Measurements from ENCODE around the gene TREM1. TPM values are rescaled to one million over a fixed set of nuclear protein-coding genes. Genes with fewer than 3 reads are reported as not detected.
"Not testable (repeated sequence)": the region's sequence is repeated elsewhere in the genome, so short reads cannot be mapped to it uniquely, and the experiment has no call there.

Gene TREM1
- total and polyA plus RNA-seq, 4 donors = 6.2 to 18.4 (median 6.5) TPM; not detected in 1

DNA sequence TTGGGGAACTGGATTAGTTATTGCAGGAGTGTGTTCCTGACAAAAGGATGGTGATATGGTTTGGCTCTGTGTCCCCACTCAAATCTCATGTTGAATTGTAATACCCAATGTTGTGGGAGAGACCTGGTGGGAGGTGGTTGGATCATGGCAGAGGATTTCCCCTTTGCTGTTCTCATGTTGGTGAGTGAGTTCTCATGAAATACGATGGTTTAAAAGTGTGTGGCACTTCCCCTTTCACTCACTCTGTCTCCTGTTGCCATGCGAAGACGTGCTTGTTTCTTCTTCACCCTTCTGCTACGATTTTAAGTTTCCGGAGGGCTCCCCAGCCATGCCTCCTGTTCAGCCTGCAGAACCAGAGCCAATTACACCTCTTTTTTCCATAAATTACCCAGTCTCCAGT lies 16.2 kb upstream of the TREM1 start:
- WGBS, 2 donors = 74% methylated on average over 5 of the region's 5 CpGs
- no peak overlapping the region for H3K4me3 ChIP-seq (ENCODE audit: low read length in 2 of 2)

DNA sequence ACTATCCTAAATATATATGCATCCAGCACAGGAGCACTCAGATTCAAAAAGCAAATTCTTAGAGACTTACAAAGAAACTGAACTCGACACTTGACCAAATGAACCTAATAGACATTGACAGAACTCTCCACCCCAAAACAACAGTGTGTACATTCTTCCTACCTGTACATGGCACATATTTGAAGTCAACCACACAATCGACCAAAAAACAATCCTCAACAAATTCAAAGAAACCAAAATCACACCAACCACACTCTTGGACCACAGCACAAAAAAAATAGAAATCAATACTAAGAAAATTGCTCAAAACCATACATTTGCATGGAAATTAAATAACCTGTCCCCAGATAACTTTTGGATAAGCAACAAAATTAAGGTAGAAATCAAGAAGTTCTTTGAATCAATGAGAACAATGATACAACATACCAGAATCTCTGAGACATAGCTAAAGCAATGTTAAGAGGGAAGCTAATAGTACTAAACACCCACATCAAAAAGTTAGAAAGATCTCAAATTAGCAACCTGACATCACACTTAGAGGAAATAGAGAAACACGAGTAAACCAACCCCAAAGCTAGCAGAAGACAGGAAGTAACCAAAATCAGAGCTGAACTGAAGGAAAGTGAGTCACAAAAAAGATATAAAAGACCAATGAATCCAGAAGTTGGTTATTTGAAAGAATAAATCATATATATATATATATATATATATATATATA lies 12.5 kb upstream of the TREM1 start:
- Histone ChIP-seq H3K9me3 (ENCODE audit: control insufficient read depth, low read length) (no peaks in the 10 kb centered on the region), H3K4me3 (ENCODE audit: low read length in 2 of 2) (no peak overlapping the region), H3K27me3 (ENCODE audit: control insufficient read depth in 1 of 2, insufficient read depth in 2 of 2, low read length in 1 of 2) (no peaks in the 10 kb centered on the region), H3K4me1 (ENCODE audit: control insufficient read depth in 1 of 2, insufficient read depth in 2 of 2, low read length in 2 of 2) (no peaks in the 10 kb centered on the region), H3K36me3 (ENCODE audit: control insufficient read depth in 1 of 2, insufficient read depth in 2 of 2, low read length in 1 of 2) (no peaks in the 10 kb centered on the region), H3K27ac (ENCODE audit: low read depth in 1 of 2, low read length in 2 of 2) (no peak overlapping the region)
- intact Hi-C loops (cut with DNase I) = no loop called here
- ATAC-seq (ENCODE audit: low FRiP score) = no peak
- 47 to 57% methylated on average over 3 of the region's 3 CpGs for WGBS, 2 donors
- DNase-seq = no peak

More for the DNA sequence above, 16.2 kb upstream of the TREM1 start:
- Histone ChIP-seq H3K36me3 (ENCODE audit: control insufficient read depth in 1 of 2, insufficient read depth in 2 of 2, low read length in 1 of 2) (no peaks in the 10 kb centered on the region), H3K27ac (ENCODE audit: low read depth in 1 of 2, low read length in 2 of 2) (no peak overlapping the region), H3K4me1 (ENCODE audit: control insufficient read depth in 1 of 2, insufficient read depth in 2 of 2, low read length in 2 of 2) (no peaks in the 10 kb centered on the region), H3K9me3 (ENCODE audit: control insufficient read depth, low read length) (no peaks in the 10 kb centered on the region), H3K27me3 (ENCODE audit: control insufficient read depth in 1 of 2, insufficient read depth in 2 of 2, low read length in 1 of 2) (no peaks in the 10 kb centered on the region)
- no peak for ATAC-seq (ENCODE audit: low FRiP score)
- intact Hi-C loops (cut with DNase I) = no loop called here
- DNase-seq = no peak

DNA sequence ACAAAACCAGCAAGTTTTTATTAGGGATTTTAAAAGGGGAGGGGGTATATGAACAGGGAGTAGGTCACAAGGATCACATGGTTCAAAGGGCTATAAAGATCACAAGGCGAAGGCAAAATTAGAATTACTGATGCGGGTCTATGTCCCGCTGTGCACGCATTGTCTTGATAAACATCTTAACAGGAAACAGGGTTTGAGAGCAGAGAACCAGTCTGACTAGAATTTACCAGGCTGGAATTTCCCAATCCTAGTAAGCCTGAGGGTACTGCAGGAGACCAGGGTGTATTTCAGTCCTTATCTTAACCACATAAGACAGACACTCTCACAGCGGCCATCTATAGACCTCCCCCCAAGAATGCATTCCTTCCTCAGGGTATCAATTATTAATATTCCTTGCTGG lies 10.8 kb upstream of the TREM1 start:
- ATAC-seq (ENCODE audit: low FRiP score); H3K4me3 ChIP-seq (ENCODE audit: low read length in 2 of 2); H3K4me1 ChIP-seq (ENCODE audit: control insufficient read depth in 1 of 2, insufficient read depth in 2 of 2, low read length in 2 of 2); H3K27ac ChIP-seq (ENCODE audit: low read depth in 1 of 2, low read length in 2 of 2); DNase-seq; H3K36me3 ChIP-seq (ENCODE audit: control insufficient read depth in 1 of 2, insufficient read depth in 2 of 2, low read length in 1 of 2); intact Hi-C loops (cut with DNase I); H3K9me3 ChIP-seq (ENCODE audit: control insufficient read depth, low read length); H3K27me3 ChIP-seq (ENCODE audit: control insufficient read depth in 1 of 2, insufficient read depth in 2 of 2, low read length in 1 of 2): not testable (repeated sequence)
- WGBS, 2 donors = 79 to 86% methylated on average over 5 of the region's 5 CpGs

DNA sequence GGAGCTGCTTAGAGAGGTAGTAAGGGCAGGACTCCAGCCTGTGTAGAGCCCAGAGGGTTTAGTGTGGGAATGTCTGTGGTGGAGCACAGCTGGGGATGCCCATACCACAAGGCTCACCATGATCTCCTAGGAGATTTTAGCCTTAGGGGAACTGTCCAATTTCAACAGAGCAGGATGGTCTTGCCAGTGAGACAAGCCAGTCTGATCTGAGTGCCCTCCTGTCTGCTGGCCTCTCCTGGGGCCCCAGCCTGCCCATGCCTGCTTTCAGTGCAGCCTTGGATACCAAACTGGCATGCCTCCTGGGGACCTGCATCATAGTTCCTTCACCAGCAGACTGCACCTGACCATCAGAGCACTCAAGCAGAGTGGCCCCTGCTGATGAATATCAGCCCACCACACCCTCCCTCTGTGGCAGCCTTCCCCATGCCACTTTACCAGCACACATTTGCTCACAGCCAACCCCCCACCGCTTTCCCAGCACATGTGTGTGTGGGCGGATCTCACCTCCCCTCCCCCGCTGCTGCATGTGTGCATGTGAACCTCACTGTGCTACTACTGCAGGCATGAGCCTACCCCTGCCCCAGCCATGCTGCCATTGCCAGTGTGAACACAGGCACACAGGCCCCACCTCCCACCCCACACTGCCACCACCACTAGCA lies 7.9 kb upstream of the TREM1 start:
- DNase-seq (no peak), ATAC-seq (ENCODE audit: low FRiP score) (no peak)
- peaks cover 0 to 2% of the 10 kb centered on the region in 2 donors for H3K27me3 ChIP-seq (ENCODE audit: control insufficient read depth in 1 of 2, insufficient read depth in 2 of 2, low read length in 1 of 2)
- no peaks in the 10 kb centered on the region for H3K36me3 ChIP-seq (ENCODE audit: control insufficient read depth in 1 of 2, insufficient read depth in 2 of 2, low read length in 1 of 2)
- no peak overlapping the region for H3K4me3 ChIP-seq (ENCODE audit: low read length in 2 of 2)
- intact Hi-C loops (cut with DNase I) = no loop called here
- 79 to 85% methylated on average over 3 of the region's 3 CpGs for WGBS, 2 donors
- H3K4me1 ChIP-seq (ENCODE audit: control insufficient read depth in 1 of 2, insufficient read depth in 2 of 2, low read length in 2 of 2) = no peaks in the 10 kb centered on the region
- H3K27ac ChIP-seq (ENCODE audit: low read depth in 1 of 2, low read length in 2 of 2) = no peak overlapping the region
- no peaks in the 10 kb centered on the region for H3K9me3 ChIP-seq (ENCODE audit: control insufficient read depth, low read length)

DNA sequence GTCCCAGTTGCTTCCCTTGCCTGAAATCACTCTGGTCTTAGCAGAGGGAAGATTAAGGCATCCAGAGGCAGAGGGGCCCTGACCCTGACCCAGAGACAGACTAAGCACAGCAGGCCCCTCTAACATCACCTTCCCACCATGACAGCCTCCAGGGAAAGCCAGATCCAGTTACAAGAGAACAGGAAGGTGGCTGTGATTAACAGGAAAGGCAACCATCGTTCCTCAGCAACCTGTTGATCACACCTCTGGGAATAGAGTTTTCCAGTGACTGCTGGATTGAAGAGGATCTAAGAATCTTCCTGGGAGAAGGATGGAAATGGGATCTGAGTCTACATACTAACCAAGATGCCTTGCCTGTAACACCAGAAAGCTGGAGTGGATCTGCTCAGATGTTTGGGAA lies 5.2 kb upstream of the TREM1 start:
- no peak for DNase-seq
- H3K9me3 ChIP-seq (ENCODE audit: control insufficient read depth, low read length) = no peaks in the 10 kb centered on the region
- intact Hi-C loops (cut with DNase I) = no loop called here
- no peaks in the 10 kb centered on the region for H3K36me3 ChIP-seq (ENCODE audit: control insufficient read depth in 1 of 2, insufficient read depth in 2 of 2, low read length in 1 of 2)
- WGBS, 2 donors = 22 to 25% methylated on average over 1 of the region's 1 CpG
- H3K4me3 ChIP-seq (ENCODE audit: low read length in 2 of 2) = no peak overlapping the region
- ATAC-seq (ENCODE audit: low FRiP score) = no peak
- no peaks in the 10 kb centered on the region for H3K4me1 ChIP-seq (ENCODE audit: control insufficient read depth in 1 of 2, insufficient read depth in 2 of 2, low read length in 2 of 2)
- peaks cover 0 to 2% of the 10 kb centered on the region in 2 donors for H3K27me3 ChIP-seq (ENCODE audit: control insufficient read depth in 1 of 2, insufficient read depth in 2 of 2, low read length in 1 of 2)
- H3K27ac ChIP-seq (ENCODE audit: low read depth in 1 of 2, low read length in 2 of 2) = no peak overlapping the region

DNA sequence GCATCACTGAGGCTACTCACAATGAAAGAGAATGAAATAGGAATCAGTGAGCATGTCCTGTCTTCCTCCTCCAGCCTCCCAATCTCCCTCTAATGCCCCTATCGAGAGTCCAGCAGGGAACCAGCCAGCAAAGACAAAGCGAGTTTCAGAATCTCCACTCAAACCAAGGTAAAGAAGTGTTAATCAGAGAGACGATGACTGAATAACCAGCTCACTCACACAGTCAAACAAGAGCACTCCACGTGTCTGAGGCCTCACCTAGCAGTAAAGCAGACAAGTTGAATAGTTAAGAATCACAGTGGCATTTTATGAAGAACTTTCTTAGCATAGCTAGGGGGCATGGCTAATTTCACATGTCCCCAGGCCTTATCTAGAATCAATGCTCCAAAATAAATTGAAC lies 3.3 kb upstream of the TREM1 start:
- Histone ChIP-seq H3K36me3 (ENCODE audit: control insufficient read depth in 1 of 2, insufficient read depth in 2 of 2, low read length in 1 of 2) (no peaks in the 10 kb centered on the region), H3K4me3 (ENCODE audit: low read length in 2 of 2) (no peak overlapping the region), H3K27me3 (ENCODE audit: control insufficient read depth in 1 of 2, insufficient read depth in 2 of 2, low read length in 1 of 2) (peaks cover 0 to 2% of the 10 kb centered on the region in 2 donors), H3K27ac (ENCODE audit: low read depth in 1 of 2, low read length in 2 of 2) (no peak overlapping the region), H3K9me3 (ENCODE audit: control insufficient read depth, low read length) (no peaks in the 10 kb centered on the region), H3K4me1 (ENCODE audit: control insufficient read depth in 1 of 2, insufficient read depth in 2 of 2, low read length in 2 of 2) (no peaks in the 10 kb centered on the region)
- ATAC-seq (ENCODE audit: low FRiP score) = no peak
- WGBS, 2 donors = 71 to 74% methylated on average over 4 of the region's 4 CpGs
- intact Hi-C loops (cut with DNase I) = no loop called here
- DNase-seq = no peak

DNA sequence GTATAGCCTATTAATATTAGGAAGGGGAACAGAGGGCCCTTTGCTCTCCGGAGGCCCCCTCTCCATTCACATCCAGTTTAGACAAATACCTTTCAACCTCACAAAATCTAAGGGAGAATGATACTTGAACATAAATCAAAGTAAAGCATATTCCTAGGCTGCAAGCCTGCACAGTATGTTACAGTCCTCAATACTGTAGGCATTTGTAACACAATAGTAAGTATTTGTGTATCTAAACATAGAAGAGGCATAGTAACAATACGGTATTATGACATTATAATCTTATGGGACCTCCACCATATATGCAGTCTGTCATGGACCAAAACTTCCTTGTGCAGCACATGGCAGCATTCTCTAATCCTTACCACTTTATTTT lies 2.3 kb upstream of the TREM1 start:
- ATAC-seq (ENCODE audit: low FRiP score) (no peak), DNase-seq (no peak)
- H3K4me3 ChIP-seq (ENCODE audit: low read length in 2 of 2) = no peak overlapping the region
- no peaks in the 10 kb centered on the region for H3K4me1 ChIP-seq (ENCODE audit: control insufficient read depth in 1 of 2, insufficient read depth in 2 of 2, low read length in 2 of 2)
- no peaks in the 10 kb centered on the region for H3K9me3 ChIP-seq (ENCODE audit: control insufficient read depth, low read length)
- no peak overlapping the region for H3K27ac ChIP-seq (ENCODE audit: low read depth in 1 of 2, low read length in 2 of 2)
- WGBS, 2 donors = 60 to 83% methylated on average over 2 of the region's 2 CpGs
- peaks cover 0 to 2% of the 10 kb centered on the region in 2 donors for H3K27me3 ChIP-seq (ENCODE audit: control insufficient read depth in 1 of 2, insufficient read depth in 2 of 2, low read length in 1 of 2)
- H3K36me3 ChIP-seq (ENCODE audit: control insufficient read depth in 1 of 2, insufficient read depth in 2 of 2, low read length in 1 of 2) = no peaks in the 10 kb centered on the region
- intact Hi-C loops (cut with DNase I) = no loop called here

DNA sequence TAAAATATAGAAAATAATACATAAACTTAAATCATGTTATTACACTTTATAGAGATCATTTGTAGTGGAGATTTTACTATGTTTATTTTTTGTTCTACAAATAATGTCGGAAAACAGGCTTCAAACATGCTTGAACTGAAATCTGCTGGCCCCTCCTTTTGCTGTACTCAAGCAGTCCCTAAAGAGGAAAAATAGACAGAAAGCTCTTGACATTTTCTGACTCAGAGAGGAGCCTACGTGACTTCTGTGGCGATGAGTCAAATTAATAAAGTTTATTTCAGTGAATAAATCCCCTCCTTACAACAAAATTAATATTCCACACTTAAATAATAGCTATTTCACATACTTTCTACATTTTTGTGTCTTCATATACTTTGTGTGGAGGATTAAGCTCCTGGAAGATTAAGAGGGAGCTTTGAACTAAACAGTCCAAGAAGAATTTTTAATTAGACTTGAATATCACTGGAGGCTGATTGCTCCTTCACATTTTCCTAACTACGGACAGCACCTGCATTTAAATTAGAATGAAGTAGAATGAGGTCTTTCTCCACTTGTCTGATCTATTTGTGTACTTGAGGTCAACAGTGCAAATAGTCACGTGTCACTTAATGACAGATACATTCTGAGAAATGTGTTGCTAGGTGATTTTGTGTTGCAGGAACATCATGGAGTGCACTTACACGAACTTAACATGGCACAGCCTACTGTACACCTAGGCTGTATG lies 1.7 kb upstream of the TREM1 start:
- Histone ChIP-seq H3K36me3 (ENCODE audit: control insufficient read depth in 1 of 2, insufficient read depth in 2 of 2, low read length in 1 of 2) (no peaks in the 10 kb centered on the region), H3K9me3 (ENCODE audit: control insufficient read depth, low read length) (no peaks in the 10 kb centered on the region), H3K4me1 (ENCODE audit: control insufficient read depth in 1 of 2, insufficient read depth in 2 of 2, low read length in 2 of 2) (no peaks in the 10 kb centered on the region), H3K27me3 (ENCODE audit: control insufficient read depth in 1 of 2, insufficient read depth in 2 of 2, low read length in 1 of 2) (peaks cover 0 to 2% of the 10 kb centered on the region in 2 donors), H3K4me3 (ENCODE audit: low read length in 2 of 2) (no peak overlapping the region), H3K27ac (ENCODE audit: low read depth in 1 of 2, low read length in 2 of 2) (no peak overlapping the region)
- ATAC-seq (ENCODE audit: low FRiP score) (no peak), DNase-seq (no peak)
- 46 to 48% methylated on average over 6 of the region's 6 CpGs for WGBS, 2 donors
- intact Hi-C loops (cut with DNase I) = no loop called here

Measured in aorta (tissue), 5 donors.